GM19025 (cell line): ENCODE measurements around the gene LRRC8D.
"Not testable (repeated sequence)": the region's sequence is repeated elsewhere in the genome, so short reads cannot be mapped to it uniquely, and the experiment has no call there.

ENCODE experiments used
- ATAC-seq: cut with Tn5 transposase; IDR thresholded peaks from one replicate; pipeline ENCODE4 v1.9.1; 2021; ENCODE audit warnings: mild to moderate bottlenecking, low read depth, moderate library complexity; ENCODE audit not compliant: unreplicated experiment

The LRRC8D gene

GRCh38 chr1:89820422-89821321 is at the start of gene LRRC8D:
Gene LRRC8D, plus strand, starts transcription at chr1:89821032. Its CDS starts 112,037 bp downstream, at chr1:89933069.
- peak; percentile 74 for ATAC-seq

- ATAC-seq = no peak
Measured at GRCh38 chr1:89771991-89772560, 48.8 kb upstream of the LRRC8D start.

GRCh38 chr1:89776104-89776503 is 44.7 kb upstream of the LRRC8D start:
- ATAC-seq = not testable (repeated sequence)

GRCh38 chr1:89777271-89777670 is 43.6 kb upstream of the LRRC8D start:
- ATAC-seq = not testable (repeated sequence)

GRCh38 chr1:89779151-89779940 is 41.5 kb upstream of the LRRC8D start:
- no peak for ATAC-seq

GRCh38 chr1:89780721-89781120 is 40.1 kb upstream of the LRRC8D start:
- ATAC-seq = no peak

GRCh38 chr1:89781494-89782126 is 39.2 kb upstream of the LRRC8D start:
- ATAC-seq = peak; percentile 89

GRCh38 chr1:89786628-89787214 is 34.1 kb upstream of the LRRC8D start:
- ATAC-seq = no peak

DNA sequence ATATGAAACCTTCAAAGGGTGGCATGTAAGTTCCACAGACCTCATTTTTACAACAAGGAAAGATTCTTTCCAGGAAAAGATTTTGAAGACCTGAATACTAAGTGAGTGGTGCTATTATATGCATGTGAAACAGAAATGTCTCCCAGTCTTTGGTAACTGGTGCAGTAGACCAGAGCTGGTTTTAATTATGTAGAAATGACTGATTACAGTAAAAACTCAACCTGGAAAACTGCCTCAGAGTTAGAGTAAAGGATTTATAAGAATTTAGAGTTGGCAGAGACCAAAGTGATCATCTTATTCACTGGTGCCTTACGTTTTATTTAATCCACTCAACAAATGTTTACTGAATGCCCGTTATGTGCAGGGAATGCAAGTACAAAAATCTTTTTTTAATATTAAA is 30.2 kb upstream of the LRRC8D start:
- no peak for ATAC-seq

- ATAC-seq = no peak
Measured at GRCh38 chr1:89791064-89791726, 29.6 kb upstream of the LRRC8D start.

- no peak for ATAC-seq
Measured at GRCh38 chr1:89794406-89794805, 26.4 kb upstream of the LRRC8D start.

- not testable (repeated sequence) for ATAC-seq
Measured at GRCh38 chr1:89795571-89795970, 25.3 kb upstream of the LRRC8D start.

DNA sequence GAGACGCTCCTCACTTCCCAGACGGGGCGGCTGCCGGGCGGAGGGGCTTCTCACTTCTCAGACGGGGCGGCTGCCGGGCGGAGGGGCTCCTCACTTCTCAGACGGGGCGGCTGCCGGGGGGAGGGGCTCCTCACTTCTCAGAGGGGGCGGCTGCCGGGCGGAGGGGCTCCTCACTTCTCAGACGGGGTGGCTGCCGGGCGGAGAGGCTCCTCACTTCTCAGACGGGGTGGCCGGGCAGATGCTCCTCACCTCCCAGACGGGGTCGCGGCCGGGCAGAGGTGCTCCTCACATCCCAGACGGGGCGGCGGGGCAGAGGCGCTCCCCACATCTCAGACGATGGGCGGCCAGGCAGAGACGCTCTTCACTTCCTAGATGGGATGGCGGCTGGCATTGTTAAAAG is 23.0 kb upstream of the LRRC8D start:
- not testable (repeated sequence) for ATAC-seq

DNA sequence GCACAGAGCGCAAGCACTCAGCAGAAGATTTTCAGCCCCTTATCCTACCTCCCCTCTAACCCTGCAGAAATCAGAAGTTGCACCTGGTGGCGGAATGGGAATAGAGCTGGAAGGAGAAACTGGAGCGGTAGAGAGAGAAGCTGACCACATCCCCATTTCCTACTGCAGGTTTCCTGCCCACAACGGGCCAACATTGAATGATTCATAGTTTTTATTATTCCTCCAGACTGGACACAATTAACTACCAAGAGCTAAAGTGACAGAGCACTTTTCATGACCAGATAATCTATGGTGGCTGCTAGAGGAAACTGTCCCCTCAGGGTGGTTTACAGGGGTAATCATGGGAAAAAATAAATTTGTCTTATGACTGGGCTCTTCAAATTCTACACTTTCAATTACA is 21.3 kb upstream of the LRRC8D start:
- no peak for ATAC-seq

DNA sequence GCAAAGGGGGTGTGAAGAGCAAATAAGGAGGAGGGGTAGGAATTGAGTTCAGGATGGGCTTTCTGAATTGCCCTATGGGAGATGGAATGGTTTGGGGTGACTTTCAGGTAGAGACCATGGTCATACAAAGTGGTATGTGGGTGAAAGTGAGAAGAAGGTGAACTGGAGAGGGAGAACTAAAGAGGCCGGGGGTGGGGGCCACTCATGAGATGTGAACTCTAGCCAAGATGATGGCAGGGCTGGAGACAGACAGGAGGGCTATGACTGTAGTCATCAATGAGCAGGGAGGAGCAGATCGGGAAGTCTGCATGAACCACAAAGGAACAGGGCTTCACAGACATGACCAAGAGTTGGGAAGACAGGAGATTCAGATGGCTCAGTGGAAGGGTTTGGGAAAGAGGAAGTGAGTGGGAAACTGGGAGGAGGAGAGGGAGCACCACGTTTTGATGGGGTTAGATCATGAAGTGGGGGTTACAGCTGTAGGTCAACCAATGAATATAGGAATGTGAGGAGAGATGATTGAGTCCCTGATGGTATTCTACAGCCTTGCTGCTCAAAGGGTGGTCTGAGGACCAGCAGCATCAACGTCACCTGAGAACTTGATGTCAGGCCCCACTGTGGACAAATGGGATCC is 20.7 kb upstream of the LRRC8D start:
- no peak for ATAC-seq

GRCh38 chr1:89800718-89801117 is 20.1 kb upstream of the LRRC8D start:
- no peak for ATAC-seq

GRCh38 chr1:89802051-89802450 is 18.8 kb upstream of the LRRC8D start:
- ATAC-seq = no peak

- no peak for ATAC-seq
Measured at GRCh38 chr1:89802841-89803240, 18.0 kb upstream of the LRRC8D start.

DNA sequence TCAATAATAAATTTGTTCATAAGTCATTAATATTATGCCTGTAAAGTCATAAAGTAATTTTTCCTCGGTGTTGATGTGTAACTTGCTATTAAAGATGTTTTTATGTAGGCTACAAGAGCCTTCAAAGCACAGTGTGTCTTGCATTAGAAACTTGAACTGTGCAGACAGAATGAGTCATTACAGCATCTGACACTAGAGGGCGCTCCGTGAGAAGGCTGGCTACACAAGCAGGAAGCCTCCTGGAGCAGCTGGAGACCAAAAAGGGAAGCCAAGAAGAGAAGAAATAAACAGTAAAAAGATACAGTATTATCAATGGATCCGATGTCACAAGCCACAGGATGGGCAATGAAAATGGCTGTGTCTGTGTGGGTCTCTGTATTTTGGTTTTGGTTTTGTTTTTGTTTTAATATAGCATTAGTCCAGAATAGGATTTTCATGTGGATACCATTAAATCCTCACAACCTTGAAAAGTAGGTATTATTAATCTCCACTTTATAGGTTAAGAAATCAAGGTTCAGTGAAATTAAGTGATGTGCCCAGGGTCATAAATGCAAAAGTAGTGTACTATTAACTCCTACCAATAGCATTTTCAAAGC is 16.1 kb upstream of the LRRC8D start:
- ATAC-seq = no peak
